ENCODE data around the gene VAV1.
"Not testable (repeated sequence)": the region's sequence is repeated elsewhere in the genome, so short reads cannot be mapped to it uniquely, and the experiment has no call there.

The VAV1 gene

DNA sequence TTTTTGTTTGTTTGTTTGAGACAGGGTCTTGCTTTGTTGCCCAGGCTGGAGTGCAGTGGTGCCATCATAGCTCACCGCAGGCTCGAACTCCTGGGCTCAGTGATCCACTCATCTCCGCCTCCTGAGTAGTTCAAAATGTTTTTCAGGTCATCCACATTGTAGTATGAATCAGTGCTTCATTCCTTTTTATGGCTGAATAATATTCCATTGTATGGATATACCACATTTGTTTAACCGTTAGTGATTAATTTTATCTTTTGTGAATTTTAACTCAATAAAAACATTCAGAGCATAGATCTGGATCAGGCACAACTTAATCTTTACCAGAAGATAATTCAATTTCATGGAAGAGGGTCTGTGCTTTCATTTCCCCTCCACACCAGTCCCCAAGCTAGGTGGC, 47.7 kb downstream of the VAV1 start:
- no peak for DNase-seq

DNA sequence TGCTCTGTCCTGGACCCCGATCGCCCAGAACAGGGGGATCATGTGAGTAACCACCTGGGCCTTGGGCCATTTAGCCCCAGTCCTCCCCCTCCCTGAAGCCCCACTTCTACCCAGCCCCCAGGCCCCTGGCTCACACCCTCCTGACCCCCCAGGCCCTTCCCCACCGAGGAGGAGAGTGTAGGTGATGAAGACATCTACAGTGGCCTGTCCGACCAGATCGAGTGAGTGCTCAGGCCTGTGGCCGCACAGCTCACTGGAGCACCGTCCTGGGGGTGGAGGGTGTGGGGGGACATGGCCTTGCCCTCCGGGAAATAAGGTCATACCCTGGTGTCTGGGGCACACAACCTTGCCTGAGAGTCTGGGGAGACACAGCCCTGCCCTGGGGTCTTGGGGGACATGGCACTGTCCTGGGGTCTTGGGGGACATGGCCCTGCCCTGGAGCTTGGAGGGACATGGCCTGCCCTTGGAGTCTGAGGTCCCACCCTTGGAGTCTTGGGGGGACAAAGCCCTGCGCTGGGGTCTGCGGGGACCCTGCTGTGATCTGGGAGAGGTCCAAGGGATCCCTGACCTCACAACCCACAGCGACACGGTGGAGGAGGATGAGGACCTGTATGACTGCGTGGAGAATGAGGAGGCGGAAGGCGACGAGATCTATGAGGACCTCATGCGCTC, 49.3 kb downstream of the VAV1 start:
- no peak for DNase-seq

DNA sequence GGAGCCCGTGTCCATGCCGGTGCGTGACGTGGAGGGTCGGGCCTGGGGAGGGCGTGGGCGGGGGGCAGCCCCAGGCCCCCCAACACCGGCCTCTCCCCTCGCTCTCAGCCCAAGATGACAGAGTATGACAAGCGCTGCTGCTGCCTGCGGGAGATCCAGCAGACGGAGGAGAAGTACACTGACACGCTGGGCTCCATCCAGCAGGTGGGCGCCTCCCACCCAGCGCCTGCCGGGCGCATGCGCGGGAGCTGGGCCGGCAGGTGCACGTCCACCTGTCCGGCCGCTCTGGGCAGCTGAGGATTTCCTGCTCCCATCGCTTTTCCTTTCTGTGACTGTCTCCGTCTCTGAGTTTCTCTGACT, 49.8 kb downstream of the VAV1 start:
- DNase-seq, result no peak

DNA sequence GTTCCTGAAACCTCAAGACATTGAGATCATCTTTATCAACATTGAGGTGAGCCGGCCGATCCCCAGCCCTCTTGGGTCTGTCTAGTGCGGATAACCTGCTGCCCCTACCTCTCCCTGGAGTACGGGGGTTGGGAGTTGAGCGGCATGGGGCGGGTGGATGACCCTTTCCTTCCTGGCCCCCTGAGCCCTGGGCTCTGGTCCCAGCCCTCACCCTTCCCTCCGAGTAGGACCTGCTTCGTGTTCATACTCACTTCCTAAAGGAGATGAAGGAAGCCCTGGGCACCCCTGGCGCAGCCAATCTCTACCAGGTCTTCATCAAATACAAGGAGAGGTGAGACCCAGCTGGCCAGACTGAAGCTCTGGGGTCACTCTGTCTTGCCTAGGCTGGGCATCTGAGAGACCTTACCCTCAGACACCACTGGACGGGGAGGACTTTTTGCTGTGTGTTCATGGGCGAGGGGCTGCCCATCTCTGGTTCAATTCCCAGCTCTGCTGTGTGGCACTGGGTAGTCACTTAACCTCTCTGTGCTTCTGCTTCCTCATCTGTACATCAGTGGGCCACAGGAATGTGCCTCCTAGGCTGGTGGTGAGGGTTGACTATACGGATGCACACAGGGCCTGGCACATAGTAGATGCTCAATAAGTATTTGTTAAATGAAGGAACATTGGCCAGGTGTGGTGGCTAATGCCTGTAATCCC, 52.7 kb downstream of the VAV1 start:
- no peak for DNase-seq

DNA sequence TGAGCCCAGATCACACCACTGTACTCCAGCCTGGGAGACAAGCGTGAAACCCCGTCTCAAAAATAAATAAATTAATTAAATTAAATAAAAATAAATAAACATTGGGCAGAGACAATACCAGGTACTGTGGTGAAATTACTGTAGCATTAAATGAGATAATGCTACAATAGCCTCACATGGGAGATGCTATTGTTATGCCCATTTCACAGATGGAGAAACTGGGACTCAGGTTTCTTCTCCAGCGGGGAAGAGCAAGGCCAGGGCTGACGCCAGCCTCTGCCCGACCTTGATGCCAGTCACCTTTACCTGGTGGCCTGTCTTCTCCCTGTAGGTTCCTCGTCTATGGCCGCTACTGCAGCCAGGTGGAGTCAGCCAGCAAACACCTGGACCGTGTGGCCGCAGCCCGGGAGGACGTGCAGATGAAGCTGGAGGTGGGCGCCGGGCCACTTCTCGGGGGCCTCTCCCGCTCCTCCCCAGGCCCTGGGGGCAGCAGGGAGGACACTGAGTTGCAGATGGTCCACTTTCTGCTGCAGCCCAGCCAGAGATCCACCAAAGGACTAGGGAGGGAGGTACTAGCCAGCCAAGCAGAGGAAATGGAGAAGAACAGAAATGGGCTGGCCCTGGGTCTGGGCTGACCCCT, 53.9 kb downstream of the VAV1 start:
- DNase-seq, result no peak

DNA sequence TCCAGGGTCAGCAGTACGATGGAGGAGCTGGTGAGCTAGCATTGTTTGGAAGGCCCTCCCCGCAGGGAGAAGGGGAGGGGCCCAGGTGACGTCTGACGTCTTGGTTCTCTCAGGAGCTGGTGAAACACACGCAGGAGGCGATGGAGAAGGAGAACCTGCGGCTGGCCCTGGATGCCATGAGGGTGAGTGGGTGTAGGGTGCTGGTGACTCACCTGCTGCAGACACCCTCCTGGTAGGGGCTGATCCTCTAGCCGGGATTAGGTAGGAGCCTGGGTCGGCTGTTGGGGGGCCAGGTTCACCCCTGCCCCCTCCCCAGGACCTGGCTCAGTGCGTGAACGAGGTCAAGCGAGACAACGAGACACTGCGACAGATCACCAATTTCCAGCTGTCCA, 55.8 kb downstream of the VAV1 start:
- no peak for DNase-seq

DNA sequence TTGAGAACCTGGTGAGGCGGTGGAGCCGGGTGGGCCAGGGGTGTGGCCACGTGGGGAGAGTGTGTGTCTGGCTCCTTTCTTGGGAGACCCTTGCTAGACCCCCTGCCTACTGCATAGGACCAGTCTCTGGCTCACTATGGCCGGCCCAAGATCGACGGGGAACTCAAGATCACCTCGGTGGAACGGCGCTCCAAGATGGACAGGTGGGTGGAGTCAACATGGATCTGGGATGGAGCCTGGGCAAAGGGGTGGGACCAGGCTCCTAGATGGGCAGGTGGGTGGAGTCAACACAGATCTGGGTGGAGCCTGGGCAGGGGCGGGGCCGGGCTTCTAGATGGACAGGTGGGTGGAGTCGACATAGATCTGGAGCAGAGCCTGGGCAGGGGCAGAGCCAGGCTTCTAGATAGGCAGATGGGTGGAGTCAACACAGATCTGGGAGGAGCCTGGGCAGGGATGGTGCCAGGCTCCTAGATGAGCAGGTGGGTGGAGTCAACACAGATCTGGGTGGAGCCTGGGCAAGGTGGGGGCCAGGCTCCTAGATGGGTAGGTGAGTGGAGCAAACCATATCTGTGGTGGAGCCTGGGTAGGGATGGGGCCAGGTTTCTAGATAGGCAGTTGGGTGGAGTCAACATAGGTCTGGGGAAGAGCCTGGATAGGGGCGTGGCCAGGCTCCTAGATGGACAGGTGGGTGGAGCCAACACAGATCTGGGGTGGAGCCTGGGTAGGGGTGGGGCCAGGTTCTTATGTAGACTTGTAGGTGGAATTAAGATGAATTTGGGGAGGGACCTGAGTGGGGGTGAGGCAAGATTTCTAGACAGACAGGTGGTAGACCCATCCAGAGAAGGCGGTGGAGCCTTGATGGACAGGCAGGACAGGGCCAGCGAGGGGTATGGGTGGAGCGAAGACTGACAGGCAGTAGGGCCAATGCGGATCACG, 56.5 kb downstream of the VAV1 start:
- DNase-seq, result no peak

DNA sequence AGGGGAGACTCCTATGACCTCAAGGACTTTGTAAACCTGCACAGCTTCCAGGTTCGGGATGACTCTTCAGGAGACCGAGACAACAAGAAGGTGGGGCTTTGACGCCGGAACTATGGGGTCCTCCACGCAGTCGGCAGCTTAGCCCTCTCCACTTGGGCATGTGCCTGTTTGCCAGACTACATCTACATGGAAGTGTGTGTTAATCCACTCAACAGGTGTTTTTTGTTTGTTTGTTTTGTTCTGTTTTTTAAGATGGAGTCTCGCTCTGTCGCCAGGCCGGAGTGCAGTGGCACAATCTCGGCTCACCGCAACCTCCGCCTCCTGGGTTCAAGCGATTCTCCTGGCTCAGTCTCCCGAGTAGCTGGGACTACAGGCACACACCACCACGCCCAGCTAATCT, 57.3 kb downstream of the VAV1 start:
- DNase-seq, result not testable (repeated sequence)

DNA sequence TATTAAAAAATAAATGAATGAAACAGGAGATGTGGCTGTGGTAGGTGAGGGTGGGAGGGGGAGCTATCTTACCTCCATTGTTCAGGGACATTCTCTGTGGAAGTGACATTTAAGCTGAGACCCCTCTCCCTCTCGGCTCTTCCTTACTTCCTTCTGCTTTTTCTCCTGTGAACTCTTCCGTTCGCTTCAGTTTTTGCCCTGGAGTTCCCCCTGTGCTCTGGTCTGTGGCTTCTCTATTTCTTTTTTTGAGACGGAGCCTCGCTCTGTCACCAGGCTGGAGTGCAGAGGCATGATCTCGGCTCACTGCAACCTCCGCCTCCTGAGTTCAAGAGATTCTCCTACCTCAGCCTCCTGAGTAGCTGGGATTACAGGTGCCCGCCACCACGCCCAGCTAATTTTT, 58.6 kb downstream of the VAV1 start:
- not testable (repeated sequence) for DNase-seq

DNA sequence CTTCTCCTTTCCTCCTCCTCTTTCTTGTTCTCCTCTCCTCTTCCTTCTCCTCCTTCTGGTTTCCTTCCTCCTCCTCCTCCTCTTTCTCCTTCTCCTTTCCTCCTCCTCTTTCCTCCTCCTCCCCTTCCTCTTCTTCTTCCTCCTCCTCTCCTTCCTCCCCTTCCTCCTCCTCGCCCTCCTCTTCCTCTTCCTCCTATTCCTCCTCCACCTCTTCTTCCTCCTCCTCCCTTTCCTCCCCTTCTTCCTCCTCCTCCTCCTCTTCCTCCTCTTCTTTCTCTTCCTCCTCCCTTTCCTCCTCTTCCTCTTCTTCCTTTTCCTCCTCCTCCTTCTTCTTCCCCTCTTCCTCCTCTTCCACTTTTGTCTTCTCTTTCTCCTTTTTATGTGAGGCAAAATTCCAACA, 59.9 kb downstream of the VAV1 start:
- no peak for DNase-seq

DNA sequence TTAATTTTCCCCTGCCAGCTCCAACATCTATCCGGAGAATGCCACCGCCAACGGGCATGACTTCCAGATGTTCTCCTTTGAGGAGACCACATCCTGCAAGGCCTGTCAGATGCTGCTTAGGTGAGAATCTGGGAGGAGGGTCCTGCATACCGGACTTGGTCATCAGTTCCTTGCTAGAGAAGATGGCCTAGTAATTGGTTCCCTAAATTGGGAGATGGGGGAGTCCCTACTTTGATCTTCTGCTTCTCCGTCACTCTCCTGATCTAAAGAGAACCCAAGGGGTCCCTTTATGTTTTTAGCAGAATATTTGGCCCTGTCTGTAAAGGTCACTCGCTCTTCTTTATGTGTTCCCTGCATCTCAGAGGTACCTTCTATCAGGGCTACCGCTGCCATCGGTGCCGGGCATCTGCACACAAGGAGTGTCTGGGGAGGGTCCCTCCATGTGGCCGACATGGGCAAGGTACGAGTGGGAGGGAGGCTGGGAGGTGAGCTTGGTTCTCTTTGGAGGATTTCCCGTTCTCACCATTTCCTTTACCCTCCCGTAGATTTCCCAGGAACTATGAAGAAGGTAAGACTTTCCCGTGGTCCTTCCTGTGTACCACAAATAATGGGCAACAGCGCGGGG, 60.8 kb downstream of the VAV1 start:
- no peak for DNase-seq

DNA sequence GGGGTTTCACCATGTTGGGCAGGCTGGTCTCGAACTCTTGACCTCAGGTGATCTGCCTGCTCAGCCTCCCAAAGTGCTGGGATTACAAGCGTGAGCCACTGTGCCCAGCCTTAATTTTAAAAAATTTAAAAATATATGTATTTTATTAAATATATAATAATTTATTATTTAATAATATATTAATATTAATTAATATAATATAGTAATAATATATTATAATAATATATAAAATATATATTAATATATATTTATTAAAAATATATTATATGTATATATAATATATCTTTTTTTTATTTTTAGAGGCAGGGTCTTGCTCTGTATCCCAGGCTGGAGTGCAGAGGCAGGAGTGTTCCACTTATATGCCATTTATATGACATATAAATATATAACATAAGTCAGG, 61.9 kb downstream of the VAV1 start:
- no peak for DNase-seq

DNA sequence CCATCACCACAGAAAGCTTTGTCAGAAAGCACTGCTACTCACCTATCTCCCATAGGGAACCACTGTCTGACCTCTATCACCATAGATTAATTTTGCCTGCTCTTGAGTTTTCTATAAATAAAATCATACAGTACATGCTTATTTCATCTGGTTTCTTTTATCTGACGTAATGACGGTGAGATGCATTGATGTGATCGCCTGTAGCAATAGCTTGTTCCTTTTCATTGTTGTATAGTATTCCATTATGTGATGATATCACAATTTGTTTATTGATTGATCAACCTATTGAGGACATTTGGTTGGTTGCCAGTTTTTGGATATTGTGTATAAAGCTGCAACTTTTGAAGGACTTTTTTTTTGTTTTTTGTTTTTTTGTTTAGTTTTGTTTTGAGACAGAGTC, 63.0 kb downstream of the VAV1 start:
- no peak for DNase-seq

DNA sequence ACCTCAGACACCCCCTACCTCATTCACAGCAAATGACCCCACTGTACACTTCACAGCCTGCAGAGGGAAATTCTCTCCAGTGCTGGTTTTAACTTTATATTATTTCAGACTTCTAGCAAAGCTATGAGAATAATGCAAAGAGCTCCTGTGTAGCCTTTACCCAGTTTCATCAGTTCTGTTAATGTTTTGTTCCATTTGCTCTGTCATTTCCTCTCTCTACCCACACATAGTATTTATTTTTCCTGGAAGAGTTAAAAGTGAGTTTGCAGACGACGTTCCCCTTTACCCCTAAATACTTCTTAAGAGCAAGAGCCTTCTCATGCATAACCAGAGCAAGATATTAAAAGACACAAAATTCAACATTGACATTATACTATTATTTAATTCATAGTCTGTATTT, 65.0 kb downstream of the VAV1 start:
- DNase-seq, result no peak

DNA sequence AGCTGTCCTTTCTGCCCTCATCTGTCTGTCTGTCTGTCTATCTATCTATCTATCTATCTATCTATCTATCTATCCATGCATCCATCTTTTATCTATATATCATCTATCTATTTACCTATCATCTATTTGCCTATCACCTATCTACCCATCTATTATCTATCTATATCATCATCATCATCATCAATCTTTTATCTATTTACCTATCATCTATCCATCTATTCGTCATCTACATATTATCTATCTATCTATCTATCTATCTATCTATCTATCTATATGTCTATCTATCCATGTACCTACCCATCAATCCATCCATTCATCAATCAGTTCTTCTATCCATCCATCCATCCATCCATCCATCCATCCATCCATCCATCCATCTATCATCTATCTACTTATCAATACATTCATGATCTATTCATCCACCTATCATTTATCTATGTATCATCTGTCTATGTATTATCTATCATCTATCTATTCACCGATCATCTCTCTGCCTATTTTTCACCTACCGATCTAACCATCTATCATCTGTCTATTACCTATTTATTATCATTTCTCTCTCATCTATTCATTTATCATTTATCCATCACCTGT, 65.7 kb downstream of the VAV1 start:
- DNase-seq, result no peak

DNA sequence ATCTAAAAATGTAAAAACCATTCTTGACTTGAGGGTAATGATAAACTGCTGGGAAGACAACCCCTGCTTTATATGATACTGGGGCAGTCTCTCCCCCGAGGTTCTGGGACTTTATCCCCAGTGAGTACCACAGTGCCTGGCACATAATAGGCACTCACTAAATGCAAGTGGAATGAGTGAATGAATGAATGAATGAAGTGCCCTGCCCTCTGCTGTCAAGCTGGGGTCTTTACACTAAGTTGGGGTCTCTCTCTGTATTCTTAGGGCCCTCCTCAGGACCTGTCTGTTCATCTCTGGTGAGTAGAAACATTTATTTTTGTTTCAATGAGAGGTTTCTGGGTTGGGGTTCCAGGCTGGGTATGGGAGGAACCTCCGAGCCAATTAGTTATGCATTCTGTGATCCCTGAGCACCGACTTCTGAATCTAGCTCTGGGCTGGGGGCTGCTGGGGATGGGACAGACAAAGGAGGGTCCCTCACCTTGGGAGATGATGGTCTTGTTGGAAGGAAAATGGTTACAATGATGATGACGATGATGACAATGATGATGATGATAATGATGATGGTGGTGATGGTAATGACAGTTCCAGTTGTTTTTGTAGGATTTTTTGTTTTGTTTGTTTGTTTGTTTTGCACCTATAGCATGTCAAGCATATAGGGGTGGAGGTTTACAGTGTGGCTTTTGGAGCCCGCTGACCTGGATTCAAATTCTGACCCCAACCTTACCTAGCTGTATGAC, 70.5 kb downstream of the VAV1 start:
- no peak for DNase-seq

DNA sequence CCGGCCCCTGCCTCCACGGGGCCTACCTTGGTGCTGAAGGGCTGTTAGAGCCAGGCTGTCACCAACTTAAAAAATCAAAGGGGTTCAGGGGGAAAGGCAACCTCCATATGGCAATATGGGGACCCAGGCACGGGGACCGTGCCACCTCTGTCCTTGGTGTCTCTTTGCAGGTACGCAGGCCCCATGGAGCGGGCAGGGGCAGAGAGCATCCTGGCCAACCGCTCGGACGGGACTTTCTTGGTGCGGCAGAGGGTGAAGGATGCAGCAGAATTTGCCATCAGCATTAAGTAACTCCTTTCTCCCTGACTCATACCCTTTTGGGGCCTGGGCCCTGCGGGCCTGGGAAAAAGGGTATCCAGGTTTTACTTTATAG, 75.3 kb downstream of the VAV1 start:
- no peak for DNase-seq

DNA sequence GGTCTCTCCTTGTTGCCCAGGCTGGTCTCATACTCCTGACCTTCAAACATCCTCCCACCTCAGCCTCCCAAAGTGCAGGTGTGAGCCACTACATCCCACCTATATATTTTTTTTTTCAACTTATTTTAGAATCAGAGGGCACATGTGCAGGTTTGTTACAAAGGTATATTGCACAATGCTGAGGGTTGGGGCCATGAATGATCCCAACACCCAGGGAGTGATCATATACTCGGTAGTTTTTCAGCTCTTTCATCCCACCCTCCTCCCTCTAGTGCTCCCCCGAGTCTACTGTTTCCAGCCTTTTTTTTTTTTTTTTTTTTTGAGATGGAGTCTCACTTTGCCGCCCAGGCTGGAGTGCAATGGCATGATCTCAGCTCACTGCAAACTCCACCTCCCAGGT, 76.5 kb downstream of the VAV1 start:
- no peak for DNase-seq

DNA sequence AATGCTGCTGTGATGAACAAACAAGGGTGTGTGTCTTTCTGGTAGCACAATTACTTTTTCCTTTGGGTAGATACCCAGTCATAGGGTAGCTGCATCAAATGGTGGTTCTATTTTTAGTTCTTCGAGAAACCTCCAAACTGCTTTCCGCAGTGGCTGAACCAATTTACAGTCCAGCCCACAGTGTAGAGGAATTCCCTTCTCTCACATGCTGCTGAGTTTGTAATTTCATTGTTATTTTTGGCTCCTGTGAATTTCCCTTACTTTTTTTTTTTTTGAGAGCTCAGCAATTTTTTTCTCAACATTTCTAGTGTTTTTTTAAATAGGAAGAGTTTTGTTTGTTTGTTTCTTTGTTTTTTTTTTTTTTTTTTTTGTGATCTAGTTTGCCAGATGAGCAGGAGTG, 77.4 kb downstream of the VAV1 start:
- no peak for DNase-seq

DNA sequence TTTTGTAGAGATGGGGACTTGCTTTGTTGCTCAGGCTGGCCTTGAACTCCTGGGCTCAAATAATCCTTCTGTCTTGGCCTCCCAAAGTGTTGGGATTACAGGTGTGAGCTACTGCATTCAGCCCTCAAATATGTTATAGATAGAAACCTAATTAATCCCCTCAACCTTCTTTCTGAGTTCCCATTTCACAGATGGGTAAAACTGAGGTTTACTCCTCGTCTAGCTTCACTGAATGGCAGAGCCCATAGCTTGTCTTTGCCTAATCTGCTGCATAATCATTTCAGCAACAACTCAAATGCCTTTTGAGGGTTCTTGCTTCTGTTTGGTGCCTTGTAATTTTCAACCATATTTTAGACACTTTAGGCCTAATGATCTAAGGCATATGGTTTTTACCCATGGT, 78.9 kb downstream of the VAV1 start:
- no peak for DNase-seq

DNA sequence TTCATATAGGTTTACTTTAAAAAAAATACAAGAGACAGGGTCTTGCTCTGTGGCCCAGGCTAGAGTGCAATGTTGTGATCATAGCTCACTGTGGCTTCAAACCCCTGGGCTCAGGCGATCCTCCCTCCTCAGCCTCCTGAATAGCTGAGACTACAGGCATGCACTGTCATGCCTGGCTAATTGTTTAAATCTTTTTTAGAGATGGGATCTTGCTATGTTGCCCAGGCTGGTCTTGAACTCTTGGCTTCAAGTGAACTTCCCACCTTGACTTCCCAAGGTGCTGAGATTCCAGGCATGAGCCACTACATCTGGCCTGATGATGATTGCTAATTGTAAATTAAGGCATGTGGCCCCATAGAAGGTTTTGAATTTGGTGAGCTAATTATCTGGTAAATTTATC, 79.5 kb downstream of the VAV1 start:
- no peak for DNase-seq

DNA sequence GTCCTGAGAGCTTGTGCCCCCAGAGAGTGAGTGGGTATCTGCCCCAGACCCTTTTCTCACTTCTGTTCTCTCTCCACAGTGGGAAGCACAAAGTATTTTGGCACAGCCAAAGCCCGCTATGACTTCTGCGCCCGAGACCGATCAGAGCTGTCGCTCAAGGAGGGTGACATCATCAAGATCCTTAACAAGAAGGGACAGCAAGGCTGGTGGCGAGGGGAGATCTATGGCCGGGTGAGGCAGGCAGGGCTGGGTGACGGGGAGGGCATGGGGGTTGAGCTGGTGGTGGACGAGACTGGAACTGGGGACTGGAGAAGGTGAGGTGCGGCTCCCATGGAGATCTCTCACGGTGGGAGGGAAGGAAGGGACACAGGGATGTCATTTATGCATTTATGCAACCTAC, 81.4 kb downstream of the VAV1 start:
- no peak for DNase-seq

All from kidney glomerular epithelial cell (primary cell).